HEK293 (cell line): ENCODE measurements around the gene PPA1.
A peak's percentile ranks its signal among the peaks of the same experiment; 100 is the strongest.

ENCODE experiments used
- GLI2 ChIP-seq: fragments of 450-650 bp; formaldehyde crosslinking; IDR thresholded peaks from 2 replicates; pipeline ENCODE4; 2017; ENCODE audit warnings: missing biosample characterization, missing genetic modification characterization, low read depth, borderline replicate concordance
- GLIS1 ChIP-seq: fragments of 450-650 bp; formaldehyde crosslinking; IDR thresholded peaks from 2 replicates; pipeline ENCODE4 v1.5.1; 2016; ENCODE audit warnings: missing biosample characterization, missing genetic modification characterization
- KLF7 ChIP-seq: fragments of 450-650 bp; formaldehyde crosslinking; IDR thresholded peaks from 2 replicates; pipeline ENCODE4 v1.5.1; 2016; ENCODE audit warnings: missing biosample characterization, missing genetic modification characterization, borderline replicate concordance
- ZBTB20 ChIP-seq: fragments of 450-650 bp; formaldehyde crosslinking; IDR thresholded peaks from 2 replicates; pipeline ENCODE4 v1.5.1; 2016; ENCODE audit warnings: missing biosample characterization, missing genetic modification characterization
- ZBTB48 ChIP-seq: fragments of 450-650 bp; formaldehyde crosslinking; IDR thresholded peaks from 2 replicates; pipeline ENCODE4 v1.5.1; 2016; ENCODE audit warnings: missing biosample characterization, missing genetic modification characterization
- ZNF140 ChIP-seq: fragments of 450-650 bp; formaldehyde crosslinking; IDR thresholded peaks from 2 replicates; pipeline ENCODE4 v1.5.1; 2016; ENCODE audit warnings: missing biosample characterization, missing genetic modification characterization
- ZNF146 ChIP-seq: fragments of 450-650 bp; formaldehyde crosslinking; IDR thresholded peaks from 2 replicates; pipeline ENCODE4 v1.5.1; 2016; ENCODE audit warnings: missing biosample characterization, missing genetic modification characterization
- ZNF157 ChIP-seq: fragments of 450-650 bp; formaldehyde crosslinking; IDR thresholded peaks from 2 replicates; pipeline ENCODE4 v1.5.1; 2016; ENCODE audit warnings: missing biosample characterization, missing genetic modification characterization
- ZNF184 ChIP-seq: fragments of 450-650 bp; IDR thresholded peaks from 2 replicates; pipeline ENCODE4 v1.5.1; 2018; ENCODE audit warnings: missing biosample characterization, mild to moderate bottlenecking, missing genetic modification characterization
- ZNF2 ChIP-seq: fragments of 450-650 bp; formaldehyde crosslinking; IDR thresholded peaks from 2 replicates; pipeline ENCODE4 v1.5.1; 2016; ENCODE audit warnings: missing biosample characterization, missing genetic modification characterization
- ZNF239 ChIP-seq: fragments of 450-650 bp; formaldehyde crosslinking; IDR thresholded peaks from 2 replicates; pipeline ENCODE4 v1.5.1; 2016; ENCODE audit warnings: missing biosample characterization, missing genetic modification characterization
- ZNF248 ChIP-seq: fragments of 450-650 bp; formaldehyde crosslinking; IDR thresholded peaks from 2 replicates; pipeline ENCODE4 v1.5.1; 2017; ENCODE audit warnings: missing biosample characterization, missing genetic modification characterization
- ZNF324 ChIP-seq: fragments of 450-650 bp; formaldehyde crosslinking; IDR thresholded peaks from 2 replicates; pipeline ENCODE4 v1.5.1; 2016; ENCODE audit warnings: missing biosample characterization, missing genetic modification characterization
- ZNF426 ChIP-seq: fragments of 450-650 bp; formaldehyde crosslinking; IDR thresholded peaks from 2 replicates; pipeline ENCODE4 v1.5.1; 2017; ENCODE audit warnings: missing biosample characterization, missing genetic modification characterization, mild to moderate bottlenecking, inconsistent platforms, moderate library complexity
- ZNF510 ChIP-seq: fragments of 450-650 bp; formaldehyde crosslinking; IDR thresholded peaks from 2 replicates; pipeline ENCODE4 v1.5.1; 2018; ENCODE audit warnings: mild to moderate bottlenecking, missing genetic modification characterization, missing biosample characterization; ENCODE audit not compliant: insufficient replicate concordance
- ZNF521 ChIP-seq: fragments of 450-650 bp; formaldehyde crosslinking; IDR thresholded peaks from 2 replicates; pipeline ENCODE4 v1.5.1; 2017; ENCODE audit warnings: missing biosample characterization, mild to moderate bottlenecking, missing genetic modification characterization
- ZNF529 ChIP-seq: fragments of 450-650 bp; formaldehyde crosslinking; IDR thresholded peaks from 2 replicates; pipeline ENCODE4 v1.5.1; 2017; ENCODE audit warnings: missing genetic modification characterization, missing biosample characterization; ENCODE audit not compliant: insufficient replicate concordance
- ZNF555 ChIP-seq: fragments of 450-650 bp; formaldehyde crosslinking; conservative IDR thresholded peaks from 2 replicates; pipeline ENCODE4 v1.5.1; 2017; ENCODE audit warnings: missing biosample characterization, mild to moderate bottlenecking, missing genetic modification characterization, inconsistent platforms
- ZNF560 ChIP-seq: fragments of 450-650 bp; formaldehyde crosslinking; IDR thresholded peaks from 2 replicates; pipeline ENCODE4 v1.5.1; 2017; ENCODE audit warnings: missing biosample characterization, missing genetic modification characterization, borderline replicate concordance
- ZNF596 ChIP-seq: fragments of 450-650 bp; IDR thresholded peaks from 2 replicates; pipeline ENCODE4 v1.5.0; 2018; ENCODE audit warnings: missing biosample characterization, mild to moderate bottlenecking, missing genetic modification characterization, moderate library complexity
- ZNF626 ChIP-seq: fragments of 450-650 bp; sonication (Bioruptor Pico); formaldehyde crosslinking; IDR thresholded peaks from 2 replicates; pipeline ENCODE4 v1.5.1; 2018; ENCODE audit warnings: missing biosample characterization, missing genetic modification characterization, inconsistent platforms
- ZNF664 ChIP-seq: fragments of 450-650 bp; formaldehyde crosslinking; IDR thresholded peaks from 2 replicates; pipeline ENCODE4 v1.5.1; 2016; ENCODE audit warnings: missing biosample characterization, missing genetic modification characterization
- ZNF707 ChIP-seq: fragments of 450-650 bp; formaldehyde crosslinking; IDR thresholded peaks from 2 replicates; pipeline ENCODE4 v1.5.1; 2016; ENCODE audit warnings: missing biosample characterization, missing genetic modification characterization
- ZNF837 ChIP-seq: fragments of 450-650 bp; formaldehyde crosslinking; IDR thresholded peaks from 2 replicates; pipeline ENCODE4 v1.5.1; 2016; ENCODE audit warnings: missing biosample characterization, missing genetic modification characterization
- ZSCAN23 ChIP-seq: fragments of 450-650 bp; formaldehyde crosslinking; IDR thresholded peaks from 2 replicates; pipeline ENCODE4 v1.5.1; 2016; ENCODE audit warnings: missing biosample characterization, missing genetic modification characterization
- ZXDB ChIP-seq: fragments of 450-650 bp; formaldehyde crosslinking; IDR thresholded peaks from 2 replicates; pipeline ENCODE4 v1.5.1; 2016; ENCODE audit warnings: missing biosample characterization, missing genetic modification characterization
- TF ChIP-seq, protein P1 (sequence below): fragments of 450-650 bp; formaldehyde crosslinking; IDR thresholded peaks from 2 replicates; pipeline ENCODE4 v1.5.1; 2016; ENCODE audit warnings: missing biosample characterization, missing genetic modification characterization, low read depth
- TF ChIP-seq, protein P2 (sequence below): fragments of 450-650 bp; formaldehyde crosslinking; IDR thresholded peaks from 2 replicates; pipeline ENCODE4 v1.5.1; 2016; ENCODE audit warnings: missing biosample characterization, missing genetic modification characterization
- TF ChIP-seq, protein P3 (sequence below): fragments of 450-650 bp; formaldehyde crosslinking; IDR thresholded peaks from 2 replicates; pipeline ENCODE4 v1.5.1; 2016; ENCODE audit warnings: missing biosample characterization, missing genetic modification characterization
- TF ChIP-seq, protein P4 (sequence below): fragments of 450-650 bp; formaldehyde crosslinking; optimal IDR thresholded peaks from 2 replicates; pipeline ENCODE3; 2016; ENCODE audit warnings: missing biosample characterization, mild to moderate bottlenecking, missing genetic modification characterization
- TF ChIP-seq, protein P5 (sequence below): fragments of 450-650 bp; formaldehyde crosslinking; IDR thresholded peaks from 2 replicates; pipeline ENCODE4 v1.5.1; 2016; ENCODE audit warnings: missing biosample characterization, missing genetic modification characterization

Gene PPA1

DNA sequence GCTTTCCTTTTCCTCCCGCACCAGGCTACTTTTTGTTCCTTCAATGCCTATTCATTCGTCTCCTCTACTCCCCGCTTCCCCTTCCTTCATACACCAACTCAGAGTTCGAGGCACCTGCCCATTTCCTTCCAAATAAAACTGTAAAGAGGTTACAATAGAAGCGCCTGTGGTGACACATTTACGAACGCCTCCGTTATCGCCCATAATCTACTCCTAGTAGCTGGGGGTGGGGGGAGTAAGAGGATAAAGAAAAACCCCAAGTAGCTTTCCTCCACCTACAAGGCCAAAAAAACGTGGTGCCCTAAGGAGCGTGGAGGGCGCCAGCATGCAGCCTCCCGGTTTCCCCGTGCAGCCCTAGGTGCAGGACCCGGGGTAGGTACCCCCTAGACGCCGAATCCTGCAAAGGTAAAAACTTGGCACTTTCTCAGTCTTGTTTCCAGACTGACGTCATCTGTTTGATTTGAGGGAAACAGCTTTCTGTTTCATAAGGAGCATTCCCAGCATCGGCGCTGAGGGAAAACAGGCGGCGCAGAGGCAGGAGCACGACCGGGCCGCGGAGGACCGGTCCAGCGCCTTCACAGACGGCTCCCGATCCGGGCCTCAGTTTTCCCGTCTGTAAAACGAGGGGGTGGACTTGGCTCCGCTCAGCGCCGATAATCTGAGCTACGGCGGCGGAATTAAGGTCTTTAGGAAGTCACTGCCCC lies 922 bp downstream of the PPA1 start (continued):
- no peak for TF ChIP-seq ZNF239 (tag by site-specific recombination)
- TF ChIP-seq ZNF140 (tag by site-specific recombination) = no peak
- no peak for TF ChIP-seq ZNF157 (tag by site-specific recombination)
- peak; percentile 74 for TF ChIP-seq ZBTB20 (tag by site-specific recombination)
- TF ChIP-seq ZNF426 = no peak
- TF ChIP-seq ZNF510 (tag by site-specific recombination) = no peak
- TF ChIP-seq ZNF324 (tag by site-specific recombination) = no peak
- TF ChIP-seq ZNF560 (tag by site-specific recombination) = no peak
- TF ChIP-seq ZNF596 (tag by site-specific recombination) = no peak
- peak; percentile 48 for TF ChIP-seq GLIS1 (tag by site-specific recombination)
- TF ChIP-seq, protein P1, sequence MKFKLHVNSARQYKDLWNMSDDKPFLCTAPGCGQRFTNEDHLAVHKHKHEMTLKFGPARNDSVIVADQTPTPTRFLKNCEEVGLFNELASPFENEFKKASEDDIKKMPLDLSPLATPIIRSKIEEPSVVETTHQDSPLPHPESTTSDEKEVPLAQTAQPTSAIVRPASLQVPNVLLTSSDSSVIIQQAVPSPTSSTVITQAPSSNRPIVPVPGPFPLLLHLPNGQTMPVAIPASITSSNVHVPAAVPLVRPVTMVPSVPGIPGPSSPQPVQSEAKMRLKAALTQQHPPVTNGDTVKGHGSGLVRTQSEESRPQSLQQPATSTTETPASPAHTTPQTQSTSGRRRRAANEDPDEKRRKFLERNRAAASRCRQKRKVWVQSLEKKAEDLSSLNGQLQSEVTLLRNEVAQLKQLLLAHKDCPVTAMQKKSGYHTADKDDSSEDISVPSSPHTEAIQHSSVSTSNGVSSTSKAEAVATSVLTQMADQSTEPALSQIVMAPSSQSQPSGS (tag by site-specific recombination) = peak; percentile 98
- TF ChIP-seq, protein P2, sequence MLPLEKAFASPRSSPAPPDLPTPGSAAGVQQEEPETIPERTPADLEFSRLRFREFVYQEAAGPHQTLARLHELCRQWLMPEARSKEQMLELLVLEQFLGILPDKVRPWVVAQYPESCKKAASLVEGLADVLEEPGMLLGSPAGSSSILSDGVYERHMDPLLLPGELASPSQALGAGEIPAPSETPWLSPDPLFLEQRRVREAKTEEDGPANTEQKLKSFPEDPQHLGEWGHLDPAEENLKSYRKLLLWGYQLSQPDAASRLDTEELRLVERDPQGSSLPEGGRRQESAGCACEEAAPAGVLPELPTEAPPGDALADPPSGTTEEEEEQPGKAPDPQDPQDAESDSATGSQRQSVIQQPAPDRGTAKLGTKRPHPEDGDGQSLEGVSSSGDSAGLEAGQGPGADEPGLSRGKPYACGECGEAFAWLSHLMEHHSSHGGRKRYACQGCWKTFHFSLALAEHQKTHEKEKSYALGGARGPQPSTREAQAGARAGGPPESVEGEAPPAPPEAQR (tag by site-specific recombination) = no peak
- TF ChIP-seq ZSCAN23 (tag by site-specific recombination) = no peak
- no peak for TF ChIP-seq ZNF248 (tag by site-specific recombination)
- TF ChIP-seq ZNF555 (tag by site-specific recombination) = no peak
- no peak for TF ChIP-seq ZNF184 (tag by site-specific recombination)
- TF ChIP-seq, protein P3, sequence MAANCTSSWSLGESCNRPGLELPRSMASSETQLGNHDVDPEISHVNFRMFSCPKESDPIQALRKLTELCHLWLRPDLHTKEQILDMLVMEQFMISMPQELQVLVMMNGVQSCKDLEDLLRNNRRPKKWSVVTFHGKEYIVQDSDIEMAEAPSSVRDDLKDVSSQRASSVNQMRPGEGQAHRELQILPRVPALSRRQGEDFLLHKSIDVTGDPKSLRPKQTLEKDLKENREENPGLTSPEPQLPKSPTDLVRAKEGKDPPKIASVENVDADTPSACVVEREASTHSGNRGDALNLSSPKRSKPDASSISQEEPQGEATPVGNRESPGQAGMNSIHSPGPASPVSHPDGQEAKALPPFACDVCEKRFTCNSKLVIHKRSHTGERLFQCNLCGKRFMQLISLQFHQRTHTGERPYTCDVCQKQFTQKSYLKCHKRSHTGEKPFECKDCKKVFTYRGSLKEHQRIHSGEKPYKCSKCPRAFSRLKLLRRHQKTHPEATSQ (tag by site-specific recombination) = no peak
- no peak for TF ChIP-seq ZNF529 (tag by site-specific recombination)
- TF ChIP-seq ZNF664 (tag by site-specific recombination) = no peak
- TF ChIP-seq ZNF146 (tag by site-specific recombination) = no peak
- peak; percentile 52; the same call in 1 of the 2 replicates for TF ChIP-seq ZXDB (tag by site-specific recombination)
- no peak for TF ChIP-seq KLF7 (tag by site-specific recombination)
- TF ChIP-seq ZNF626 (tag by site-specific recombination) = no peak
- TF ChIP-seq ZNF707 (tag by site-specific recombination) = no peak
- no peak for TF ChIP-seq ZNF521
- TF ChIP-seq ZNF2 (tag by site-specific recombination) = no peak
- no peak for TF ChIP-seq ZNF837 (tag by site-specific recombination)
- TF ChIP-seq, protein P4, sequence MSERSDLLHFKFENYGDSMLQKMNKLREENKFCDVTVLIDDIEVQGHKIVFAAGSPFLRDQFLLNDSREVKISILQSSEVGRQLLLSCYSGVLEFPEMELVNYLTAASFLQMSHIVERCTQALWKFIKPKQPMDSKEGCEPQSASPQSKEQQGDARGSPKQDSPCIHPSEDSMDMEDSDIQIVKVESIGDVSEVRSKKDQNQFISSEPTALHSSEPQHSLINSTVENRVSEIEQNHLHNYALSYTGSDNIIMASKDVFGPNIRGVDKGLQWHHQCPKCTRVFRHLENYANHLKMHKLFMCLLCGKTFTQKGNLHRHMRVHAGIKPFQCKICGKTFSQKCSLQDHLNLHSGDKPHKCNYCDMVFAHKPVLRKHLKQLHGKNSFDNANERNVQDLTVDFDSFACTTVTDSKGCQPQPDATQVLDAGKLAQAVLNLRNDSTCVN (tag by site-specific recombination) = no peak
- TF ChIP-seq GLI2 (tag by site-specific recombination) = no peak
- TF ChIP-seq, protein P5, sequence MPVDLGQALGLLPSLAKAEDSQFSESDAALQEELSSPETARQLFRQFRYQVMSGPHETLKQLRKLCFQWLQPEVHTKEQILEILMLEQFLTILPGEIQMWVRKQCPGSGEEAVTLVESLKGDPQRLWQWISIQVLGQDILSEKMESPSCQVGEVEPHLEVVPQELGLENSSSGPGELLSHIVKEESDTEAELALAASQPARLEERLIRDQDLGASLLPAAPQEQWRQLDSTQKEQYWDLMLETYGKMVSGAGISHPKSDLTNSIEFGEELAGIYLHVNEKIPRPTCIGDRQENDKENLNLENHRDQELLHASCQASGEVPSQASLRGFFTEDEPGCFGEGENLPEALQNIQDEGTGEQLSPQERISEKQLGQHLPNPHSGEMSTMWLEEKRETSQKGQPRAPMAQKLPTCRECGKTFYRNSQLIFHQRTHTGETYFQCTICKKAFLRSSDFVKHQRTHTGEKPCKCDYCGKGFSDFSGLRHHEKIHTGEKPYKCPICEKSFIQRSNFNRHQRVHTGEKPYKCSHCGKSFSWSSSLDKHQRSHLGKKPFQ (tag by site-specific recombination) = no peak
- TF ChIP-seq ZBTB48 (tag by site-specific recombination) = 0 out of 2 replicates have a peak, but pooled peaks have one; percentile 12
